Measurements from ENCODE around the gene ZSCAN18. TPM values are rescaled to one million over a fixed set of nuclear protein-coding genes. Genes with fewer than 3 reads are reported as not detected.
"Not testable (repeated sequence)": the region's sequence is repeated elsewhere in the genome, so short reads cannot be mapped to it uniquely, and the experiment has no call there.

The ZSCAN18 gene
- total and polyA plus RNA-seq, 9 of the 15 experiments (the other 6 are each of a cell fraction or from before 2014, with no cell fraction given), result 0.07 to 1.9 (median 0.31) TPM; not detected in 1

DNA sequence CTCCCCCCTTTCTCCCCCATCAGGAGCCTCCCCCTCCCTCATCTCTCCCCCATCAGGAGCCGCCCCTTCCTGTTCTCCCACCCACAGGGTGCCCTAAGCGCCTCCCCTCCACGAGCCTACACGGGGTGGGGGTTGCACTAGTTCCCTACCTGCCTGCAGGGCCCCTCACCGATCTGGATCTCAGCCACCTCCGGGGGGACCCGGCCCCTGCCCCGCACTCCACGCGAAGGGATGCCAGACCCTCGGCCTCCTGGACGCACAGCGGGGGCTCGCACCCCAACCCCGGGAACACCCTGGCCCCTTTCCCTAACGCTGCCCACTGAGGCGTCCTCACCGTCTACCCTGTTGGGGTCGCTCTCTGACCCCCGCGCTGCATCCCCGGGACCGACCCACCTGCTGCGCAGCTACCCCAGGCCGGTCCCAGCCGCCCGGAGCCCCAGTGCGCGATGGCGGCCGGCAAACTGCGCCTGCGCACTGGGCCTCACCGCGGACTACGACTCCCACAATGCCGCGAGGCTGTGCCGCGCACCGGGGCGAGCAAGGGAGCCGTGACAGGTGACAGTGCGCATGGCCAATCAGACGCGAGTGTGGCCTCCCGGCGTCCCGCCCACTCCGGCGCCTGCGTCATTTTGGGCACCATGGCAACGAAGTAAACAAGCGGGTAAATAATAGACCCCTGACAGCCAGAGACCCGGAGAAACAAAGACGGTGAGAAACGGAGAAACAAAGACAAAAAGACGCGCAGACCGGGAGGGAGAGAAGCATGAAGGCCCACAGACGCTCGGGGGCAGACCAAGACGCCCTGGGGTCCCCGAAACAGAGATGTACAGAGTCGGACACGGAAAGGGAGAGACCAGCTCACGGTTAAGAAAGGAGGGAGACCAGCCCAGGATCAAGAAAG lies at the start of gene ZSCAN18 (continued):
- TF ChIP-seq, protein P1, sequence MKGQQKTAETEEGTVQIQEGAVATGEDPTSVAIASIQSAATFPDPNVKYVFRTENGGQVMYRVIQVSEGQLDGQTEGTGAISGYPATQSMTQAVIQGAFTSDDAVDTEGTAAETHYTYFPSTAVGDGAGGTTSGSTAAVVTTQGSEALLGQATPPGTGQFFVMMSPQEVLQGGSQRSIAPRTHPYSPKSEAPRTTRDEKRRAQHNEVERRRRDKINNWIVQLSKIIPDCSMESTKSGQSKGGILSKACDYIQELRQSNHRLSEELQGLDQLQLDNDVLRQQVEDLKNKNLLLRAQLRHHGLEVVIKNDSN (CRISPR knock-in tag; IDR thresholded peaks at IDR 0.05), result peak; percentile 74

DNA sequence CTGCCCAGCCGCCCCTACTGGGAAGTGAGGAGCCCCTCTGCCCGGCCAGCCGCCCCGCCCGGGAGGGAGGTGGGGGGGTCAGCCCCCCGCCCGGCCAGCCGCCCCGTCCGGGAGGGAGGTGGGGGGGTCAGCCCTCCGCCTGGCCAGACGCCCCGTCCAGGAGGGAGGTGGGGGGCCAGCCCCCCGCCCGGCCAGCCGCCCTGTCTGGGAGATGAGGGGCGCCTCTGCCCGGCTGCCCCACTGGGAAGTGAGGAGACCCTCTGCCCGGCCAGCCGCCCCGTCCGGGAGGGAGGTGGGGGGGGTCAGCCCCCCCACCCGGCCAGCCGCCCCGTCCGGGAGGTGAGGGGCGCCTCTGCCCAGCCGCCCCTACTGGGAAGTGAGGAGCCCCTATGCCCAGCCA lies 49.4 kb upstream of the ZSCAN18 start:
- H3K9ac ChIP-seq (ENCODE audit: insufficient read depth in 1 of 2, low read depth in 2 of 2, low read length in 2 of 2); H3K27me3 ChIP-seq (ENCODE audit: control insufficient read depth in 2 of 2, insufficient read depth in 2 of 2, low read length in 2 of 2); FAIRE-seq; ATAC-seq; H3K4me2 ChIP-seq (ENCODE audit: insufficient read depth, low read length); H3K4me3 ChIP-seq; H3K79me2 ChIP-seq (ENCODE audit: control insufficient read depth, insufficient read depth, low read length); H2AFZ ChIP-seq (ENCODE audit: low read depth, low read length); H3K36me3 ChIP-seq (ENCODE audit: control insufficient read depth, insufficient read depth, low read length); H3K9me1 ChIP-seq (ENCODE audit: control insufficient read depth, insufficient read depth, low read length); in situ Hi-C loops (cut with MboI); H3K4me1 ChIP-seq (replicated peaks in 1 of 2; ENCODE audit: control insufficient read depth in 2 of 2, insufficient read depth in 2 of 2, low read length in 2 of 2); DNase-seq (ENCODE audit: extremely low read depth in 1 of 4, low spot score in 3 of 4); H4K20me1 ChIP-seq (replicated peaks; ENCODE audit: control insufficient read depth, insufficient read depth, low read length); BruUV-seq (replicated peaks); H3K27ac ChIP-seq (ENCODE audit: extremely low read depth, low read depth, low read length); H3K9me3 ChIP-seq (replicated peaks; ENCODE audit: control insufficient read depth, insufficient read depth, low read depth, low read length); CTCF ChIA-PET (ENCODE audit: low intra/inter-chr PET ratio); intact Hi-C loops (cut with micrococcal nuclease); POLR2A ChIA-PET: not testable (repeated sequence)
- no CpG with 5 or more reads among the region's 28 CpGs for WGBS (ENCODE audit: insufficient coverage, low coverage, missing lambda C conversion rate)
